ENCODE data around the gene MYO6. TPM values are rescaled to one million over a fixed set of nuclear protein-coding genes. Genes with fewer than 3 reads are reported as not detected.

Gene MYO6
- total RNA-seq, 1 experiment from 2014 or later: 46.9 TPM

GRCh38 chr6:75748003-75748742 is 866 bp upstream of the MYO6 start:
- Histone ChIP-seq H3K56ac (ENCODE audit: insufficient read length, low read depth, low read length) (no peak overlapping the region), H3K4me2 (ENCODE audit: insufficient read depth, insufficient read length, low read length) (peak overlapping the region; percentile 45), H2BK15ac (ENCODE audit: low read depth, low read length) (no peak overlapping the region), H2BK12ac (ENCODE audit: insufficient read length, low read depth, low read length) (no peak overlapping the region), H2BK120ac (ENCODE audit: low read depth, low read length, poor library complexity, severe bottlenecking) (no peak overlapping the region), H4K20me1 (ENCODE audit: control insufficient read depth, insufficient read depth, insufficient read length) (no peaks in the 10 kb centered on the region), H2AFZ (ENCODE audit: low read length) (no peak overlapping the region), H2BK5ac (ENCODE audit: insufficient read length, low read length) (no peak overlapping the region), H3K79me2 (ENCODE audit: insufficient read depth, low read length) (no peaks in the 10 kb centered on the region; the same call in 1 of the 2 replicates), H3K14ac (ENCODE audit: insufficient read depth, low read length) (peak overlapping the region; percentile 49), H4K8ac (replicated peaks; ENCODE audit: insufficient read length, low read depth, low read length) (no peak overlapping the region), H3K23ac (ENCODE audit: insufficient read length, low read depth, low read length) (no peak overlapping the region), H3K27ac (ENCODE audit: insufficient read length, low read depth, low read length) (no peak overlapping the region), H3K27me3 (ENCODE audit: insufficient read depth, low read length) (no peaks in the 10 kb centered on the region), H3K9ac (ENCODE audit: extremely low read depth, insufficient read length, low read length) (peak overlapping the region; percentile 73), H3K79me1 (ENCODE audit: insufficient read depth, low read depth, low read length, poor library complexity, severe bottlenecking) (no peaks in the 10 kb centered on the region), H3K4me1 (ENCODE audit: insufficient read depth, low read length) (no peaks in the 10 kb centered on the region), H2AK5ac (ENCODE audit: insufficient read length, low read length) (no peak overlapping the region), H3K9me3 (ENCODE audit: control insufficient read depth, low read depth, low read length) (no peaks in the 10 kb centered on the region), H3K18ac (ENCODE audit: insufficient read length, low read depth, low read length) (peak overlapping the region; percentile 63), H4K5ac (ENCODE audit: insufficient read length, low read depth, low read length) (no peak overlapping the region), H4K91ac (ENCODE audit: insufficient read length, low read depth, low read length) (peak overlapping the region; percentile 27), H3K4ac (ENCODE audit: low read depth, low read length) (no peak overlapping the region), H2BK20ac (ENCODE audit: low read depth, low read length, poor library complexity, severe bottlenecking) (no peak overlapping the region), H3K23me2 (ENCODE audit: insufficient read length, low read depth, low read length, poor library complexity, severe bottlenecking) (peaks cover 3% of the 10 kb centered on the region), H3T11ph (ENCODE audit: low read length) (no peak overlapping the region)
- peak overlapping the region; percentile 80 to 94 for H3K4me3 Mint-ChIP-seq
- H3K9me3 Mint-ChIP-seq: no peaks in the 10 kb centered on the region
- peak overlapping the region in 1 of 3 experiments; percentile 97; a peak in 3 of 7 replicates for H3K27ac Mint-ChIP-seq
- no peak for TF ChIP-seq CTCF (conservative IDR thresholded peaks at IDR 0.05)
- peaks cover 11 to 20% of the 10 kb centered on the region in 2 experiments for H3K4me1 Mint-ChIP-seq
- no peak for DNase-seq
- no CpG with 5 or more reads among the region's 17 CpGs for WGBS (ENCODE audit: extremely low coverage, insufficient read length, low lambda C conversion rate)
- peaks cover 13% of the 10 kb centered on the region for H3K27me3 Mint-ChIP-seq (ENCODE audit: low read depth)
- H3K36me3 Mint-ChIP-seq (ENCODE audit: insufficient read depth in 1 of 3, low read depth in 3 of 3): no peaks in the 10 kb centered on the region

Data from H9 (cell line).